ENCODE results near the gene PIEZO1. TPM values are rescaled to one million over a fixed set of nuclear protein-coding genes. Genes with fewer than 3 reads are reported as not detected.

The PIEZO1 gene
- total and polyA plus RNA-seq, 11 donors: 14.2 to 59.7 (median 31.2) TPM

GRCh38 chr16:88761143-88761534, 23.9 kb downstream of the PIEZO1 start:
- peaks cover 0 to 4% (median 0%) of the 10 kb centered on the region in 9 donors for H3K36me3 ChIP-seq
- H3K4me1 ChIP-seq: peaks cover 0 to 30% (median 14%) of the 10 kb centered on the region in 12 donors
- WGBS, 4 donors: 90 to 95% (median 95%) methylated on average over 10 to 11 of the region's 11 CpGs
- no peak for ATAC-seq
- H3K27ac ChIP-seq: peak overlapping the region in 1 of 12 donors; percentile 92
- intact Hi-C loops (cut with DNase I): no loop called here
- H3K9me3 ChIP-seq: peaks cover 0 to 15% (median 0%) of the 10 kb centered on the region in 12 donors
- no peak overlapping the region for H3K4me3 ChIP-seq
- DNase-seq: no peak
- no peaks in the 10 kb centered on the region for H3K27me3 ChIP-seq
- TF ChIP-seq POLR2A (IDR thresholded peaks at IDR 0.05) (no peak), CTCF (IDR thresholded peaks at IDR 0.05) (no peak)

GRCh38 chr16:88760424-88761142, 24.4 kb downstream of the PIEZO1 start:
- Histone ChIP-seq H3K27me3 (no peaks in the 10 kb centered on the region), H3K27ac (peak overlapping the region in 1 of 12 donors; percentile 92), H3K9me3 (peaks cover 0 to 15% (median 0%) of the 10 kb centered on the region in 12 donors), H3K4me1 (peaks cover 0 to 30% (median 14%) of the 10 kb centered on the region in 12 donors), H3K4me3 (no peak overlapping the region), H3K36me3 (peaks cover 0 to 4% (median 0%) of the 10 kb centered on the region in 9 donors)
- DNase-seq (no peak), ATAC-seq (no peak)
- TF ChIP-seq POLR2A (IDR thresholded peaks at IDR 0.05) (no peak), CTCF (IDR thresholded peaks at IDR 0.05) (no peak)
- WGBS, 4 donors: 86 to 89% (median 88%) methylated on average over 15 to 24 of the region's 24 CpGs
- intact Hi-C loops (cut with DNase I): no loop called here

- ATAC-seq: no peak
- peaks cover 0 to 15% (median 0%) of the 10 kb centered on the region in 12 donors for H3K9me3 ChIP-seq
- no peak for DNase-seq
- peaks cover 0 to 30% (median 14%) of the 10 kb centered on the region in 12 donors for H3K4me1 ChIP-seq
- intact Hi-C loops (cut with DNase I): no loop called here
- TF ChIP-seq CTCF (IDR thresholded peaks at IDR 0.05) (no peak), POLR2A (IDR thresholded peaks at IDR 0.05) (no peak)
- peaks cover 0 to 4% (median 0%) of the 10 kb centered on the region in 9 donors for H3K36me3 ChIP-seq
- H3K27ac ChIP-seq: peak overlapping the region in 1 of 12 donors; percentile 92
- WGBS, 4 donors: 92 to 96% (median 95%) methylated on average over 13 to 22 of the region's 22 CpGs
- no peaks in the 10 kb centered on the region for H3K27me3 ChIP-seq
- H3K4me3 ChIP-seq: no peak overlapping the region
These were observed 25.1 kb downstream of the PIEZO1 start for GRCh38 chr16:88759976-88760350.

- peaks cover 0 to 15% (median 0%) of the 10 kb centered on the region in 12 donors for H3K9me3 ChIP-seq
- peaks cover 0 to 4% (median 0%) of the 10 kb centered on the region in 9 donors for H3K36me3 ChIP-seq
- intact Hi-C loops (cut with DNase I): no loop called here
- H3K27me3 ChIP-seq: no peaks in the 10 kb centered on the region
- TF ChIP-seq POLR2A (IDR thresholded peaks at IDR 0.05) (no peak), CTCF (IDR thresholded peaks at IDR 0.05) (no peak)
- H3K4me3 ChIP-seq: no peak overlapping the region
- DNase-seq (peak in 1 of 5 donors; percentile 66), ATAC-seq (peak in 2 of 4 donors; percentile 10 to 29)
- WGBS, 4 donors: 49 to 56% (median 55%) methylated on average over 10 to 26 of the region's 26 CpGs
- peaks cover 0 to 30% (median 14%) of the 10 kb centered on the region in 12 donors for H3K4me1 ChIP-seq
- peak overlapping the region in 2 of 12 donors; percentile 32 to 92 for H3K27ac ChIP-seq
These were observed 25.6 kb downstream of the PIEZO1 start for GRCh38 chr16:88759245-88759975.

Measured in heart left ventricle (tissue), 16 donors.